Measurements from ENCODE around the gene SORCS2.

DNA sequence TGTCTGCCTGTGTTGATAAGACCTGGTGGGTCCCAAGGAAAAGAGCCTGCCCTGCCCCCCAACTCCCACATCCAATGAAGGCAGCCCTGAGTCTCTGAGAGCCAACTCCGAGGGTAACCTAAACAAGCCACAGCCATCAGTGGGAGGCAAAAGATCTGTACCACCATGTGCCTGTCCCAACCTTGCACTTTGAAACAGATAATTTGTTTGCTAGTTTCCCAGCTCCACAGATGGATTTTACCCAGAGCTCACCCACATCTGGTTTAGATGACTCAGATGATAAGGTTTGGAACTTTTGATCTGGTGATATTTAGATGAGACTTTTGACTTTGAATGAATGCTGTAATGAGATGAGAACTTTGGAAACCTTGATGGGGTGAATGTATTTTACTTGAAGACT is 488.4 kb downstream of the SORCS2 start:
- TF ChIP-seq, protein P1, sequence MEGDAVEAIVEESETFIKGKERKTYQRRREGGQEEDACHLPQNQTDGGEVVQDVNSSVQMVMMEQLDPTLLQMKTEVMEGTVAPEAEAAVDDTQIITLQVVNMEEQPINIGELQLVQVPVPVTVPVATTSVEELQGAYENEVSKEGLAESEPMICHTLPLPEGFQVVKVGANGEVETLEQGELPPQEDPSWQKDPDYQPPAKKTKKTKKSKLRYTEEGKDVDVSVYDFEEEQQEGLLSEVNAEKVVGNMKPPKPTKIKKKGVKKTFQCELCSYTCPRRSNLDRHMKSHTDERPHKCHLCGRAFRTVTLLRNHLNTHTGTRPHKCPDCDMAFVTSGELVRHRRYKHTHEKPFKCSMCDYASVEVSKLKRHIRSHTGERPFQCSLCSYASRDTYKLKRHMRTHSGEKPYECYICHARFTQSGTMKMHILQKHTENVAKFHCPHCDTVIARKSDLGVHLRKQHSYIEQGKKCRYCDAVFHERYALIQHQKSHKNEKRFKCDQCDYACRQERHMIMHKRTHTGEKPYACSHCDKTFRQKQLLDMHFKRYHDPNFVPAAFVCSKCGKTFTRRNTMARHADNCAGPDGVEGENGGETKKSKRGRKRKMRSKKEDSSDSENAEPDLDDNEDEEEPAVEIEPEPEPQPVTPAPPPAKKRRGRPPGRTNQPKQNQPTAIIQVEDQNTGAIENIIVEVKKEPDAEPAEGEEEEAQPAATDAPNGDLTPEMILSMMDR (IDR thresholded peaks at IDR 0.05) = no peak
- TF ChIP-seq POLR2A (IDR thresholded peaks at IDR 0.05) = no peak

Data from breast epithelium (tissue), 3 donors.